B cell (primary cell): Measurements from ENCODE around the gene MVB12B. TPM values are rescaled to one million over a fixed set of nuclear protein-coding genes. Genes with fewer than 3 reads are reported as not detected.

Experiments
- ATAC-seq: fragments of 200-7000 bp; cut with Tn5 transposase; one replicate; pipeline ENCODE4 v1.10.0; 2021; ENCODE audit warnings: low read depth, mild to moderate bottlenecking, moderate number of reproducible peaks, moderate library complexity
- CTCF ChIA-PET: fragments of 350-600 bp; sonication (Branson Sonifier 250); formaldehyde crosslinking; loops from one replicate; lab custom pipeline; 2021; ENCODE audit warnings: antibody characterized with exemption, inconsistent platforms; lab: Charles Lee
- POLR2A ChIA-PET: fragments of 350-600 bp; sonication (Branson Sonifier 250); formaldehyde crosslinking; loops from one replicate; lab custom pipeline; 2021; ENCODE audit warnings: antibody characterized with exemption; lab: Charles Lee
- DNase-seq: peaks from one replicate; pipeline ENCODE4 v3.0.0; 2013
- H2AFZ ChIP-seq: 2 replicates; pipeline ENCODE4 v1.6.1; 2012; ENCODE audit warnings: mild to moderate bottlenecking, low read depth, low read length; ENCODE audit not compliant: insufficient read depth, poor library complexity, severe bottlenecking
- H3K27ac ChIP-seq, 2 donors: 1 replicate in 1 of 2; 2 replicates in 1 of 2; pipeline ENCODE4 v1.5.1; 2012 to 2013; ENCODE audit warnings: low read length in 2 of 2, mild to moderate bottlenecking in 2 of 2, moderate library complexity in 1 of 2
- H3K27me3 ChIP-seq, 4 experiments: fragments of 200-600 bp in 1 of 4; sonication (generic) in 1 of 4; replicated peaks in 1 of 4; 1 replicate in 2 of 4; 2 replicates in 2 of 4; pipeline versions ENCODE4 v1.6.1 to v1.7.0; 2013 to 2016; ENCODE audit warnings: low read length in 3 of 4, mild to moderate bottlenecking in 2 of 4, mixed read lengths in 1 of 4, moderate library complexity in 1 of 4; ENCODE audit not compliant: insufficient read depth in 4 of 4, control insufficient read depth in 3 of 4; ENCODE audit errors: control extremely low read depth in 1 of 4
- H3K36me3 ChIP-seq, 2 experiments: replicated peaks in 1 of 2; 1 replicate in 1 of 2; 2 replicates in 1 of 2; pipeline versions ENCODE4 v1.6.1 to v1.7.1; 2013; ENCODE audit warnings: low read length in 1 of 2; ENCODE audit not compliant: insufficient read depth in 2 of 2, control insufficient read depth in 1 of 2; ENCODE audit errors: control extremely low read depth in 1 of 2, extremely low read depth in 1 of 2
- H3K4me1 ChIP-seq, 2 donors: fragments of 200-600 bp in 1 of 2; sonication (generic) in 1 of 2; 1 replicate in 1 of 2; 2 replicates in 1 of 2; pipeline versions ENCODE4 v1.5.1 to v1.6.1; 2013 to 2017; ENCODE audit warnings: low read length in 2 of 2; ENCODE audit not compliant: control insufficient read depth in 2 of 2, insufficient read depth in 2 of 2
- H3K4me2 ChIP-seq: replicated peaks from 2 replicates; pipeline ENCODE3; 2012; ENCODE audit warnings: mild to moderate bottlenecking, low read depth, low read length; ENCODE audit not compliant: poor library complexity, severe bottlenecking
- H3K4me3 ChIP-seq, 5 experiments: fragments of 200-600 bp in 1 of 5; sonication (generic) in 1 of 5; 1 replicate in 3 of 5; 2 replicates in 2 of 5; pipeline versions ENCODE4 v1.5.1 to v1.7.0; 2011 to 2016; ENCODE audit warnings: low read length in 4 of 5, mild to moderate bottlenecking in 4 of 5, low read depth in 2 of 5, control low read depth in 1 of 5, moderate library complexity in 1 of 5; ENCODE audit not compliant: insufficient read depth in 1 of 5; ENCODE audit errors: control extremely low read depth in 1 of 5, extremely low read depth in 1 of 5
- H3K79me2 ChIP-seq: fragments of 200-600 bp; sonication (generic); one replicate; pipeline ENCODE4 v1.6.0; 2016; ENCODE audit warnings: low read length; ENCODE audit not compliant: control insufficient read depth, insufficient read depth
- H3K9ac ChIP-seq: fragments of 200-600 bp; sonication (generic); 2 replicates; pipeline ENCODE4 v1.6.1; 2017; ENCODE audit warnings: mild to moderate bottlenecking, low read length, moderate library complexity
- H3K9me3 ChIP-seq, 3 donors: one replicate each; pipeline versions ENCODE4 v1.6.1 to v1.7.1; 2013; ENCODE audit warnings: low read length in 2 of 3; ENCODE audit not compliant: control insufficient read depth in 2 of 3, insufficient read depth in 1 of 3; ENCODE audit errors: control extremely low read depth in 1 of 3
- H4K20me1 ChIP-seq: 2 replicates; pipeline ENCODE4 v1.6.0; 2012; ENCODE audit warnings: mild to moderate bottlenecking, low read length; ENCODE audit not compliant: insufficient read depth, control insufficient read depth, poor library complexity, severe bottlenecking
- H3K27ac Mint-ChIP-seq: one replicate; pipeline ENCODE4 v1.8.0; 2021; ENCODE audit warnings: mixed read lengths
- H3K27me3 Mint-ChIP-seq: one replicate; pipeline ENCODE4 v1.8.0; 2021; ENCODE audit warnings: mixed read lengths
- H3K4me1 Mint-ChIP-seq: one replicate; pipeline ENCODE4 v1.8.0; 2021; ENCODE audit warnings: mixed read lengths
- H3K4me3 Mint-ChIP-seq: one replicate; pipeline ENCODE4 v1.8.0; 2021; ENCODE audit warnings: mixed read lengths
- H3K9me3 Mint-ChIP-seq: one replicate; pipeline ENCODE4 v1.8.0; 2022; ENCODE audit warnings: mixed read lengths; ENCODE audit not compliant: insufficient read depth
- CTCF ChIP-seq: fragments of 200-600 bp; IDR thresholded peaks from one replicate; pipeline ENCODE4 v1.8.0; 2022; ENCODE audit warnings: antibody characterized with exemption, mild to moderate bottlenecking
- EZH2 ChIP-seq: IDR thresholded peaks from 2 replicates; pipeline ENCODE4 v1.6.1; 2012; ENCODE audit warnings: borderline replicate concordance, low read depth, mild to moderate bottlenecking, moderate library complexity, low read length; ENCODE audit not compliant: insufficient read depth, poor library complexity, severe bottlenecking
- WGBS: methylation state at CpG from one replicate; pipeline ENCODE4 v1.1.5; 2013; ENCODE audit warnings: missing lambda C conversion rate; ENCODE audit not compliant: insufficient coverage; 5-methylcytosine and 5-hydroxymethylcytosine counted together
- intact Hi-C: fragments of 100-400 bp; cut with micrococcal nuclease; formaldehyde crosslinking; loops from one replicate; pipeline ENCODE4 v1.10.0; 2022
- polyA plus RNA-seq: library from polyadenylated mRNA; depleted of rRNA; stranded (reverse); fragments of >200 nt; gene quantifications from 2 replicates; pipeline ENCODE4 v1.2.3, GENCODE V29; 2012
- total RNA-seq, 2 donors: library from RNA; stranded (reverse); fragments of 120-200 nt in 1 of 2; gene quantifications; 1 replicate in 1 of 2; 2 replicates in 1 of 2; pipeline versions ENCODE4 v1.2.3 to v1.2.4, GENCODE V29; 2013 to 2022

The MVB12B gene
- total and polyA plus RNA-seq, 2 donors (not counting 1 experiment from before 2014, with no cell fraction given) = 1.2 to 9.8 TPM

- Histone ChIP-seq H3K9ac (no peak overlapping the region), H3K27me3 (peaks cover 0 to 7% (median 2%) of the 10 kb centered on the region in 4 experiments), H3K79me2 (no peaks in the 10 kb centered on the region), H3K36me3 (no peaks in the 10 kb centered on the region), H3K9me3 (peaks cover 0 to 3% (median 0%) of the 10 kb centered on the region in 3 donors), H2AFZ (no peak overlapping the region), H3K4me3 (no peak overlapping the region), H3K27ac (no peak overlapping the region), H3K4me1 (peaks cover 11 to 14% of the 10 kb centered on the region in 2 donors), H4K20me1 (no peaks in the 10 kb centered on the region), H3K4me2 (peak overlapping the region; percentile 66)
- no peak overlapping the region for H3K27ac Mint-ChIP-seq
- H3K4me1 Mint-ChIP-seq = peaks cover 2% of the 10 kb centered on the region
- no peaks in the 10 kb centered on the region for H3K9me3 Mint-ChIP-seq
- ChIA-PET POLR2A (interaction anchor here (1.5 kb wide), 1 partner anchor 21 kb away, joined by 9 read pairs; no protein-coding TSS in a partner anchor), CTCF (interaction anchor here (0.6 to 14.6 kb wide), 61 partner anchors 9 to 1084 kb away, joined by 3 to 420 read pairs (median 5); partner anchors contain the start of gene MVB12B)
- H3K4me3 Mint-ChIP-seq = no peak overlapping the region
- DNase-seq = peak; percentile 79
- H3K27me3 Mint-ChIP-seq = peaks cover 3% of the 10 kb centered on the region
- intact Hi-C loops = loop anchor here (1.0 to 10.0 kb wide), 7 partner anchors 20 to 1083 kb away; no protein-coding TSS in a partner anchor
- 87% methylated on average over 8 of the region's 20 CpGs for WGBS
- TF ChIP-seq CTCF = peak; percentile 99
- TF ChIP-seq EZH2 = no peak
- peak; percentile 77 for ATAC-seq
Measured at GRCh38 chr9:126490871-126491567, 164.4 kb downstream of the MVB12B start.

- Histone ChIP-seq H3K4me1 (peaks cover 11 to 14% of the 10 kb centered on the region in 2 donors), H3K36me3 (no peaks in the 10 kb centered on the region), H3K9me3 (peaks cover 0 to 3% (median 0%) of the 10 kb centered on the region in 3 donors), H4K20me1 (no peaks in the 10 kb centered on the region), H2AFZ (no peak overlapping the region), H3K79me2 (no peaks in the 10 kb centered on the region), H3K9ac (no peak overlapping the region), H3K27ac (no peak overlapping the region), H3K4me2 (no peak overlapping the region), H3K4me3 (no peak overlapping the region), H3K27me3 (peaks cover 0 to 7% (median 2%) of the 10 kb centered on the region in 4 experiments)
- Mint-ChIP-seq H3K4me3 (no peak overlapping the region), H3K27me3 (peaks cover 4% of the 10 kb centered on the region), H3K4me1 (peaks cover 2% of the 10 kb centered on the region), H3K27ac (no peak overlapping the region), H3K9me3 (no peaks in the 10 kb centered on the region)
- CTCF ChIA-PET = interaction anchor here (0.7 to 14.6 kb wide), 53 partner anchors 9 to 1085 kb away, joined by 3 to 420 read pairs (median 5); partner anchors contain the start of gene MVB12B
- TF ChIP-seq EZH2 (no peak), CTCF (peak; percentile 47)
- no peak for DNase-seq
- no peak for ATAC-seq
- no CpG with 5 or more reads among the region's 3 CpGs for WGBS
- intact Hi-C loops = loop anchor here (1.0 to 10.0 kb wide), 7 partner anchors 20 to 1083 kb away; no protein-coding TSS in a partner anchor
- POLR2A ChIA-PET = interaction anchor here (1.5 kb wide), 1 partner anchor 21 kb away, joined by 9 read pairs; no protein-coding TSS in a partner anchor
Measured at GRCh38 chr9:126491568-126491879, 164.9 kb downstream of the MVB12B start.
